ENCODE data around the gene HNRNPA2B1.
A peak's percentile ranks its signal among the peaks of the same experiment; 100 is the strongest.
"Not testable (repeated sequence)": the region's sequence is repeated elsewhere in the genome, so short reads cannot be mapped to it uniquely, and the experiment has no call there.

Gene HNRNPA2B1

DNA sequence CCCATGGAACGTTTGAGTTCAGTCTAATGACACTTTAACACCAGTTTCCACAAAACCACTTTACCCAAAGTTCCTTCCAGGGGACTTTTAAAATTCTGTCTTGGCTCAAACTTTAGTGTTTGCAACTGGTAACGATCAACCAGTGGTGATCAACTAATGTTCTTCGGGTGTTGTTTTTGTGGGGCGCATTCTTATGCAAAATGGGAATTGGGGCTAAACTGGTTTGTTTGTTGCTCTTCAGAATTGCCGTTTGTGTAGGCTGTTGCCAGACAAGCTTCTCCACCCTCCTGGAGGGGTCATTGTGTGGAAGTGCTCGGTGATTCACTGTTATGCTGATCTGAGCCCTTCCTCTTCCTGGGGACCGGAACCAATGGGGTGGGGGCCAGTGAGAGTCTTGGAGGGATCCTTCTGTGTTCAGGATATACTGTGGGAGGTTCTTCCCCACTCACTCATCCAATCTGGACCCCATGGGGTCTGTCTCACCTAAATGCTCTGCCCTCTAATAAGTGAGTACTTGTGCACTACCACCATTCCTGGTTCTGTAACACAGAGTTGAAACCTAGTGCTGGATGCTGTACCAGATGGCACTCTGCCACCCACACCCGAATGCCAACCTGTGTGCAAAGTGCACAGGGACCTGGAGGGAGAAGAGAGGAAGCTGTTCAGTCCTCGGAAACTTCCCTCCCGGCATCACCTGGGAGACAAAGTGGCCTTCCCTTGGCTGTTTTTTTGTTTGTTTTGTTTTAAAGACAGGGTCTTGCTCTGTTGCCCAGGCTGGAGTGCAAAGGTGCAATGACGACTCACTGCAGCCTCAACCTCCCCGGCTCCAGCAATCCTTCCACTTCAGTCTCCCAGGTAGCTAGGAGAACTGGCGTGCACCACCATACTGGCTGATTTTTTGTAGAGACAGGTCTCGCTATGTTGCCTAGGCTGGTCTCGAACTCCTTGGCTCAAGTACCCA is 46.4 kb downstream of the HNRNPA2B1 start:
- H3K4me3 ChIP-seq (replicated peaks in 1 of 2; ENCODE audit: low read depth in 2 of 2, low read length in 2 of 2), result no peak overlapping the region
- peak in 1 of 2 donors; percentile 56 for DNase-seq (ENCODE audit: low read depth in 2 of 2)
- TF ChIP-seq, protein P1, sequence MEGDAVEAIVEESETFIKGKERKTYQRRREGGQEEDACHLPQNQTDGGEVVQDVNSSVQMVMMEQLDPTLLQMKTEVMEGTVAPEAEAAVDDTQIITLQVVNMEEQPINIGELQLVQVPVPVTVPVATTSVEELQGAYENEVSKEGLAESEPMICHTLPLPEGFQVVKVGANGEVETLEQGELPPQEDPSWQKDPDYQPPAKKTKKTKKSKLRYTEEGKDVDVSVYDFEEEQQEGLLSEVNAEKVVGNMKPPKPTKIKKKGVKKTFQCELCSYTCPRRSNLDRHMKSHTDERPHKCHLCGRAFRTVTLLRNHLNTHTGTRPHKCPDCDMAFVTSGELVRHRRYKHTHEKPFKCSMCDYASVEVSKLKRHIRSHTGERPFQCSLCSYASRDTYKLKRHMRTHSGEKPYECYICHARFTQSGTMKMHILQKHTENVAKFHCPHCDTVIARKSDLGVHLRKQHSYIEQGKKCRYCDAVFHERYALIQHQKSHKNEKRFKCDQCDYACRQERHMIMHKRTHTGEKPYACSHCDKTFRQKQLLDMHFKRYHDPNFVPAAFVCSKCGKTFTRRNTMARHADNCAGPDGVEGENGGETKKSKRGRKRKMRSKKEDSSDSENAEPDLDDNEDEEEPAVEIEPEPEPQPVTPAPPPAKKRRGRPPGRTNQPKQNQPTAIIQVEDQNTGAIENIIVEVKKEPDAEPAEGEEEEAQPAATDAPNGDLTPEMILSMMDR (IDR thresholded peaks at IDR 0.05; ENCODE audit: low read depth, low read length), result no peak

DNA sequence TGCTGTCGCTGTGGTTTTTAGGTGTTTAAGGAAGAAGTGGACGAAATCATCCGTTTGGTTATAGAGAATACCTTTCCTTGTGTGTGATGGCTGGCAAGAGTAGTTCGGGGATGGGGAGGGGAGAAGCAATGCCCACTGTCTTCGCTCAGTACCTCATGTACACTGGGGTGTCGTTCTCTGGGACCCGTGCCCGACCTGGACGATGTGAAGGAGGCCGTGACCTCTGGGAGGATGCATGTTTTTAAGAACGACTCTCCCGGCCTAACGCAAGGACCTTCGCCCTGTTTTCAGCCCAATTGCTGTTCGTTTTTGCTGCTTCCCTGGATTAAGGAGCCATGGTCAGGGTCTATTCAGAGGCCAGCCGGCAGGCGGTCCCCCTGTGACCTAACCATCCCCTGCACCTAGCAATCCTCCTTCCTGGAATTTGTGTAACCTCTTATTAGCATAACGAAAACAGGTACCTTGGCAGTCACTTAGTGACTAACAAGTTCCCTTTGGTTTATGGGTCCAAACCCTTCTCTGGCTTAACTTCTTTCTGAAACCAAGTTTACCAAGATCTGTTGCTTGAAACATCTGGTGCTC is 47.2 kb downstream of the HNRNPA2B1 start:
- no peak for DNase-seq (ENCODE audit: low read depth in 2 of 2)
- peak overlapping the region; percentile 8 to 30 for H3K4me3 ChIP-seq (replicated peaks in 1 of 2; ENCODE audit: low read depth in 2 of 2, low read length in 2 of 2)
- TF ChIP-seq, protein P1 (IDR thresholded peaks at IDR 0.05; ENCODE audit: low read depth, low read length), result no peak

DNA sequence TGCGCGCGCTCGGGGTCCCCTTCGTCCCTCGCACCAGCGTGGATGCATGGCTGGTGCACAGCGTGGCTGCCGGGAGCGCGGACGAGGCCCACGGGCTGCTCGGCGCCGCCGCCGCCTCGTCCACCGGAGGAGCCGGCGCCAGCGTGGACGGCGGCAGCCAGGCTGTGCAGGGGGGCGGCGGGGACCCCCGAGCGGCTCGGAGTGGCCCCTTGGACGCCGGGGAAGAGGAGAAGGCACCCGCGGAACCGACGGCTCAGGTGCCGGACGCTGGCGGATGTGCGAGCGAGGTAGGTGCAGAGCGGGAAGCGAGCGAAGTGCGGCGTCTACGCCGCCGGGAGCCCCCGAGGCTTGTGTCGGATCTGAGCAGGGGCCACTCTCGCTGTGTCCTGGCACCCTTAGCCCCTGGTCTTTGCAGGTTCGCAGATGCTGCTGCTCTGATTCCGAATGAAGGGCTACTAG is 47.7 kb downstream of the HNRNPA2B1 start:
- DNase-seq (ENCODE audit: low read depth in 2 of 2), result not testable (repeated sequence)
- peak overlapping the region; percentile 41 to 59 for H3K4me3 ChIP-seq (replicated peaks in 1 of 2; ENCODE audit: low read depth in 2 of 2, low read length in 2 of 2)

DNA sequence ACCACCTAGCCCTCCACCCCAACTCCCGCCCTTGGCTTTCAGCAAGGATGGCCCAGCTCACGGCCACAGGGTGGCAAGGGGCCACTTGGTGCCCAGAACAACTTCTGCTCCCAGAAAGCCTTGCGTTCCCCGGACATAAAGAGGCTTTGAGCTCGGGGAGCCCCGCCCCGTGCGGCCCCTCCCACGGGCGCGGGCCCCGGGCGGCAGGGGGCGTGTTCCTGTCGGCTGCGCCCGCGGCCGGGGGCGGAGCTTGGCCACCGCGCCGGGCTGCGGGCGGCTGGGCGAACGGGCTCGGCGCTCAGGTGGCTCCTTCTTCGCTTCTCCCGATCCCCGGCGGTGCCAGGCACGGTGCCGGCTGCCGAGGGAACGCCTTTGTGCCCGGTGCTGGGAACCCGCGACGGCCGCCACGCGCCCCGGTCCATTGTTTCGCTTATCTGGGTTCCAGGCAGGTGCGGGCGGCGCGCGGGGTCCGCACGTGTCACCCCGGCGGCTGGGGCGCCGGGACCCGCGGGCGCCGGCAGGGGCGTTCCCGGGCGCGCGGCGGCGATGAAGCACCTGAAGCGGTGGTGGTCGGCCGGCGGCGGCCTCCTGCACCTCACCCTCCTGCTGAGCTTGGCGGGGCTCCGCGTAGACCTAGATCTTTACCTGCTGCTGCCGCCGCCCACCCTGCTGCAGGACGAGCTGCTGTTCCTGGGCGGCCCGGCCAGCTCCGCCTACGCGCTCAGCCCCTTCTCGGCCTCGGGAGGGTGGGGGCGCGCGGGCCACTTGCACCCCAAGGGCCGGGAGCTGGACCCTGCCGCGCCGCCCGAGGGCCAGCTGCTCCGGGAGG is 48.4 kb downstream of the HNRNPA2B1 start, which contains the start of gene NFE2L3:
NFE2L3 (plus strand) TSS at position 246 of the 829 bp plus-strand sequence; CDS start at position 547, 301 bp downstream.
- TF ChIP-seq, protein P1 (IDR thresholded peaks at IDR 0.05; ENCODE audit: low read depth, low read length), result no peak
- H3K4me3 ChIP-seq (replicated peaks in 1 of 2; ENCODE audit: low read depth in 2 of 2, low read length in 2 of 2), result peak within 1 kb of the TSS; percentile 41 to 59
- DNase-seq (ENCODE audit: low read depth in 2 of 2), result peak; percentile 52 to 64

DNA sequence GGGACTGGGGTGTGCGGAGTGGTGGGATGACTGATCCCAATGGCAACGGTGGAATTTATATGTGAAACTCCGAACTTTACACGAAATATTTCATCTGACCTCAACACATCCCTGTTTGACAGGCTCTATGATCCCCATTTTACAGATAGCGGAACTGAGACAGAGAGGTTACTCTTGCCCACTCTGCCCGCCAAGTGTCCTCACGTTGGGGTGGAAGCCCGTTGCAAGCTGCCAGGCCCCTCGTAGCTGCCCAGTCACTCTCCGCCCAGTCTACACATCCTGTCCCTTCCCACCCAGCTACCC is 48.9 kb downstream of the HNRNPA2B1 start:
- TF ChIP-seq, protein P1 (IDR thresholded peaks at IDR 0.05; ENCODE audit: low read depth, low read length), result no peak
- H3K4me3 ChIP-seq (replicated peaks in 1 of 2; ENCODE audit: low read depth in 2 of 2, low read length in 2 of 2), result peak overlapping the region; percentile 21 to 59
- DNase-seq (ENCODE audit: low read depth in 2 of 2), result no peak

DNA sequence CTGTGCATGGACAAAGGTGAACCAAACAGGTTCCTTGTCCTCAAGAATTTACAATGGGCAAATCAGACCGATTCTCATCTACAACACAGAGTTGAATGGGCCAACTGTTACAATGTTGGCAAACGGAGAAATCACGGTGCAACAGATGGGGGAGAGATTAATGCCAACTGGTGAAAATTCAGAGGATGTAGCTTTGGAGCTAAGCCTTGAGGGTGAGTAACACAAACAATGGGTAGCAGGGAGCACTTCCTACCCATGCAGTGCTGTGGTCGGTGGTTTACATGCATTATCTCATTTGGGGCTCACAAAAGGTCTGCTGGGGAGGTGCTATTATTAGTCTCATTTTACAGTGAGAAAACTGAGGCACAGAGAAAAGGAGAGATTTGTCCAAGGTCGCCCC is 49.5 kb downstream of the HNRNPA2B1 start:
- TF ChIP-seq, protein P1 (IDR thresholded peaks at IDR 0.05; ENCODE audit: low read depth, low read length), result no peak
- no peak for DNase-seq (ENCODE audit: low read depth in 2 of 2)
- H3K4me3 ChIP-seq (replicated peaks in 1 of 2; ENCODE audit: low read depth in 2 of 2, low read length in 2 of 2), result no peak overlapping the region

Data from cardiac fibroblast (primary cell).